ENCODE measurements around the gene HMGXB3. TPM values are rescaled to one million over a fixed set of nuclear protein-coding genes. Genes with fewer than 3 reads are reported as not detected.

The HMGXB3 gene
- total and polyA plus RNA-seq, 9 donors: 14.1 to 32.1 (median 28.1) TPM

DNA sequence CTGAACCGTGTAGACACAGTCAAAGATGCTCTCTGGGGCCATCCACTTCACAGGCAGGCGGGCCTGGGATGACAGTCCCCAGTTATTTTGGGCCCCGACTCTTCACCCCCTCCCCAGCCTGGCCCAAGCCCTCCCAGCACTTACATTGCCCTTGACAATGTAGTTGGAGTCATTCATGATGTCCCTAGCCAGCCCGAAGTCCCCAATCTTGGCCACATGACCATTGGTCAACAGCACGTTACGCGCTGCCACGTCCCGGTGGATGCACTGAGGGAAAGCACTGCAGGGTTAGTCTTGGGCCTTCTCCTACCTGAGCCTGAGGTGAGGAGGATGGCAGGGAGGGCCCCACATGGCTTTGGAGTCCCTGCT lies 55.5 kb downstream of the HMGXB3 start:
- DNase-seq: no peak
- no peak overlapping the region for H3K27ac ChIP-seq
- no peaks in the 10 kb centered on the region for H3K4me1 ChIP-seq (ENCODE audit: insufficient read depth)
- WGBS, 3 donors: 95 to 96% (median 96%) methylated on average over 9 of the region's 9 CpGs
- intact Hi-C loops (cut with DNase I): no loop called here
- H3K9me3 ChIP-seq: no peaks in the 10 kb centered on the region
- TF ChIP-seq, protein P1, sequence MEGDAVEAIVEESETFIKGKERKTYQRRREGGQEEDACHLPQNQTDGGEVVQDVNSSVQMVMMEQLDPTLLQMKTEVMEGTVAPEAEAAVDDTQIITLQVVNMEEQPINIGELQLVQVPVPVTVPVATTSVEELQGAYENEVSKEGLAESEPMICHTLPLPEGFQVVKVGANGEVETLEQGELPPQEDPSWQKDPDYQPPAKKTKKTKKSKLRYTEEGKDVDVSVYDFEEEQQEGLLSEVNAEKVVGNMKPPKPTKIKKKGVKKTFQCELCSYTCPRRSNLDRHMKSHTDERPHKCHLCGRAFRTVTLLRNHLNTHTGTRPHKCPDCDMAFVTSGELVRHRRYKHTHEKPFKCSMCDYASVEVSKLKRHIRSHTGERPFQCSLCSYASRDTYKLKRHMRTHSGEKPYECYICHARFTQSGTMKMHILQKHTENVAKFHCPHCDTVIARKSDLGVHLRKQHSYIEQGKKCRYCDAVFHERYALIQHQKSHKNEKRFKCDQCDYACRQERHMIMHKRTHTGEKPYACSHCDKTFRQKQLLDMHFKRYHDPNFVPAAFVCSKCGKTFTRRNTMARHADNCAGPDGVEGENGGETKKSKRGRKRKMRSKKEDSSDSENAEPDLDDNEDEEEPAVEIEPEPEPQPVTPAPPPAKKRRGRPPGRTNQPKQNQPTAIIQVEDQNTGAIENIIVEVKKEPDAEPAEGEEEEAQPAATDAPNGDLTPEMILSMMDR (IDR thresholded peaks at IDR 0.05): no peak
- TF ChIP-seq POLR2A (IDR thresholded peaks at IDR 0.05) (no peak), EP300 (IDR thresholded peaks at IDR 0.05) (no peak)
- H3K4me3 ChIP-seq: no peak overlapping the region
- H3K36me3 ChIP-seq: no peaks in the 10 kb centered on the region
- no peaks in the 10 kb centered on the region for H3K27me3 ChIP-seq

DNA sequence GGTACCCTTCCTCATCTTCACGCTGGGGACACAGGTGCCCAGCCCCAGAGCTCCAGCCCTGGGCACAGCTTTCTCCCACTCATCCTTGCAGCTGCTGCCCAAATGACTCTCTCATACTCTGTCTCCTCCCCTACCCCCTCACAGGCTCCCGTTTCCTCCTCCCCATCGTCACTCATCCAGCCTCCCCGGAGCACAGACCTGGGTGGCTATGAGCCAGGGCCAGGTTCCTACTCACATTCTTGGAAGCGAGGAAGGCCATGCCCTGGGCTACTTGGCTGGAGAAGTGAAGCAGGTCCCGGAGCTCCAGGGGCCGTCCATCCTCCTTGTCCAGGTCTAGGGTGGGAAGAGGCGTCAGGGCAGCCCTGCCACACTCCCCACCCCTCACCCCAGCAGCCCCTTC lies 56.5 kb downstream of the HMGXB3 start:
- DNase-seq: no peak
- TF ChIP-seq EP300 (IDR thresholded peaks at IDR 0.05) (no peak), POLR2A (IDR thresholded peaks at IDR 0.05) (no peak)
- TF ChIP-seq, protein P1 (IDR thresholded peaks at IDR 0.05): no peak
- no peaks in the 10 kb centered on the region for H3K9me3 ChIP-seq
- intact Hi-C loops (cut with DNase I): no loop called here
- H3K4me3 ChIP-seq: no peak overlapping the region
- H3K36me3 ChIP-seq: no peaks in the 10 kb centered on the region
- H3K27ac ChIP-seq: no peak overlapping the region
- no peaks in the 10 kb centered on the region for H3K27me3 ChIP-seq
- no peaks in the 10 kb centered on the region for H3K4me1 ChIP-seq (ENCODE audit: insufficient read depth)
- 50 to 57% (median 54%) methylated on average over 8 of the region's 8 CpGs for WGBS, 3 donors

DNA sequence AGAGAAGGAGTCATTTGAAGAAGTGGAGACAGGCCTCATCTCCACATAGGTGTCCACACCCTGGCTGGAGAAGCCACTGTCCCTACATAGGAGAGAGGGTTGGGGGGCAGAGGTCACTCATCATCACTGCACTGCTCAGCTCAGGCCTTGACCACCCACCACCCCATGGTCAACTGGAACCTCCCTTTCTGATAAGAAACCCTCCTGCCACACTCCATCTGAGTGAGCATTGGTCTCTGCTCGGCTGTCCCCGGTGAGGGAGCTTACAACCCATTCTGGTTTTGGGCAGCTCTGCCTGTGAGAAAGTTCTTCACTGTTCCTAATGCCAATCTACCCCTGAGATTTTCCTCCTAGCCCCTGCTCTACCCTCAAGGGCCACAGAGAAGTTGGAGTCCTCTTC lies 57.0 kb downstream of the HMGXB3 start:
- Histone ChIP-seq H3K9me3 (no peaks in the 10 kb centered on the region), H3K36me3 (no peaks in the 10 kb centered on the region), H3K27ac (no peak overlapping the region), H3K27me3 (no peaks in the 10 kb centered on the region), H3K4me3 (no peak overlapping the region), H3K4me1 (ENCODE audit: insufficient read depth) (no peaks in the 10 kb centered on the region)
- intact Hi-C loops (cut with DNase I): no loop called here
- 78 to 96% (median 90%) methylated on average over 2 of the region's 2 CpGs for WGBS, 3 donors
- TF ChIP-seq EP300 (IDR thresholded peaks at IDR 0.05) (no peak), POLR2A (IDR thresholded peaks at IDR 0.05) (no peak)
- TF ChIP-seq, protein P1 (IDR thresholded peaks at IDR 0.05): no peak
- DNase-seq: no peak

GRCh38 chr5:150057996-150058395 lies 57.5 kb downstream of the HMGXB3 start:
- intact Hi-C loops (cut with DNase I): no loop called here
- Histone ChIP-seq H3K36me3 (no peaks in the 10 kb centered on the region), H3K27me3 (no peaks in the 10 kb centered on the region), H3K4me1 (ENCODE audit: insufficient read depth) (no peaks in the 10 kb centered on the region), H3K27ac (no peak overlapping the region), H3K9me3 (no peaks in the 10 kb centered on the region), H3K4me3 (no peak overlapping the region)
- TF ChIP-seq, protein P1 (IDR thresholded peaks at IDR 0.05): no peak
- TF ChIP-seq EP300 (IDR thresholded peaks at IDR 0.05) (no peak), POLR2A (IDR thresholded peaks at IDR 0.05) (no peak)
- DNase-seq: no peak
- WGBS, 3 donors: 67 to 72% (median 69%) methylated on average over 5 of the region's 5 CpGs

Measured in ovary (tissue), 9 donors.